OCI-LY7 (cell line): ENCODE data around the gene FAM78A.

Experiments used
- CTCF ChIP-seq: fragments of 200-600 bp; sonication (generic); conservative IDR thresholded peaks from 2 replicates; pipeline ENCODE4 v1.5.1; 2014; ENCODE audit warnings: mild to moderate bottlenecking, antibody characterized with exemption, low read length, moderate library complexity, mixed read lengths
- EZH2phosphoT487 ChIP-seq: fragments of 200-600 bp; sonication (generic); IDR thresholded peaks from 2 replicates; pipeline ENCODE4 v1.6.1; 2018; ENCODE audit warnings: low read depth, borderline replicate concordance, mild to moderate bottlenecking, mixed run types, antibody characterized with exemption, low read length, moderate library complexity, mixed read lengths

GRCh38 chr9:131280660-131281059 lies 4.3 kb upstream of the FAM78A start:
- TF ChIP-seq CTCF: no peak
- no peak for TF ChIP-seq EZH2phosphoT487
